ENCODE measurements around the gene NIFK. TPM values are rescaled to one million over a fixed set of nuclear protein-coding genes. Genes with fewer than 3 reads are reported as not detected.

The NIFK gene
- total and polyA plus RNA-seq, 2 donors from 2014 or later = 33.4 to 40.4 TPM

DNA sequence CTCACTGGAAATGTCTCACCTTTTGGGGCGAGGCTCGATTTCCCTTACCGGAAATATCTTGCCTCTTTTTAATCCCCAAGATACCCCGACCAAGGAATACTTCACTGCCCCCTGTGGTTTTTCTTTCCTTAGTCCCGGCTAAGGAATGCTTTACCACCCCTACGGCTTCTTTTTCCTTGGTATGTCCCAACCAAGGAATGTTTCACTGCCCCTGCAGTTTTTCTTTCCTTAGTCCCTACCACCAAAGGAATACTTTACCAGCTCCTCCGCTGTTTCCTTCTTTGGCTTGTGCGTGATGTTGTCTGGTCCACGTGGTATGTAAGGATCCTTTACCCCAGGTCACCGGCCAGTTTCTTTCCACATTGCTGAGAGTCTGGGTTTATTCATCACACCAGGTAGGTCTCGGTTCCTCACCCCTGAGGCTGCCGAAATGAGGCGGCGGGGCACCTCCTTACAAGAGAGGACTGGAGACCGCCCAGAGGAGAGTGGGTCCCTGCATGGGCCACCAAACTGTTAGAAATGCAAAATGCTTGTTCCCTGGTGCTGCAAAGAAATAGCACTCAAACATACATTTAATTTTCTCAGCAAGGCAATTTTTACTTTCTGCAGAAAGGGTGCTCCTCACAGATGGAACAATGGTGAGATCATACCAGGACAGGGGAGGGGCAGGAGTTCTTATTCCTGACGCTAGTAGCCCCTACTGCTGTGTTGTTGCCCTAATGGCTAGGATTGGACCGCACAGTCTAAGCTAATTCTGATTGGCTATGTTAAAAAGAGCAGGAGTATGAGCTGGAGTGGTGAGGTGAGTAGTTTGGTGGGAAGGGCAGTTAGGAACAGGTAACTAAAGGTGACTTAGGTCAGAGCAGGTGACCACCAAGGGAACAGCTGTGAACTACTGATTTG lies 54.0 kb downstream of the NIFK start:
- TF ChIP-seq CTCF (IDR thresholded peaks at IDR 0.05; ENCODE audit: borderline replicate concordance, extremely low read depth, insufficient read depth) = no peak
- Histone ChIP-seq H3K27me3 (ENCODE audit: control insufficient read depth, insufficient read depth, low read length) (no peaks in the 10 kb centered on the region), H3K27ac (ENCODE audit: low read depth in 2 of 2, low read length in 2 of 2) (no peak overlapping the region), H3K4me3 (ENCODE audit: low read length in 3 of 3) (no peak overlapping the region), H3K9ac (ENCODE audit: low read length in 3 of 3) (no peak overlapping the region), H3K9me3 (ENCODE audit: control insufficient read depth in 2 of 3, insufficient read depth in 1 of 3, low read length in 3 of 3) (peaks cover 0 to 22% (median 2%) of the 10 kb centered on the region in 3 donors), H3K36me3 (ENCODE audit: control insufficient read depth in 2 of 3, insufficient read depth in 3 of 3, low read length in 3 of 3) (no peaks in the 10 kb centered on the region), H3K4me1 (ENCODE audit: control insufficient read depth in 2 of 3, insufficient read depth in 2 of 3, low read depth in 1 of 3, low read length in 3 of 3) (no peaks in the 10 kb centered on the region)
- intact Hi-C loops (cut with DNase I) = no loop called here
- FAIRE-seq (no peak), DNase-seq (no peak)

GRCh38 chr2:121677855-121678254 lies 58.8 kb downstream of the NIFK start:
- no peaks in the 10 kb centered on the region for H3K36me3 ChIP-seq (ENCODE audit: control insufficient read depth in 2 of 3, insufficient read depth in 3 of 3, low read length in 3 of 3)
- peaks cover 0 to 18% (median 2%) of the 10 kb centered on the region in 3 donors for H3K9me3 ChIP-seq (ENCODE audit: control insufficient read depth in 2 of 3, insufficient read depth in 1 of 3, low read length in 3 of 3)
- intact Hi-C loops (cut with DNase I) = no loop called here
- TF ChIP-seq CTCF (IDR thresholded peaks at IDR 0.05; ENCODE audit: borderline replicate concordance, extremely low read depth, insufficient read depth) = no peak
- no peak overlapping the region for H3K27ac ChIP-seq (ENCODE audit: low read depth in 2 of 2, low read length in 2 of 2)
- DNase-seq = no peak
- H3K27me3 ChIP-seq (ENCODE audit: control insufficient read depth, insufficient read depth, low read length) = no peaks in the 10 kb centered on the region
- no peaks in the 10 kb centered on the region for H3K4me1 ChIP-seq (ENCODE audit: control insufficient read depth in 2 of 3, insufficient read depth in 2 of 3, low read depth in 1 of 3, low read length in 3 of 3)
- no peak for FAIRE-seq
- H3K9ac ChIP-seq (ENCODE audit: low read length in 3 of 3) = no peak overlapping the region
- no peak overlapping the region for H3K4me3 ChIP-seq (ENCODE audit: low read length in 3 of 3)

Other genes starting within 250 kb of the NIFK start
- 8.2 TPM for gene RNU4ATAC, start 206.0 kb downstream of the NIFK start, total RNA-seq
- not detected for gene RNU4ATAC, start 206.0 kb downstream of the NIFK start, polyA plus RNA-seq (ENCODE audit: insufficient read depth, low read depth, low replicate concordance)
- gene CLASP1, start 87.4 kb downstream of the NIFK start, total RNA-seq = 71.5 TPM
- 6.8 TPM for gene CLASP1, start 87.4 kb downstream of the NIFK start, polyA plus RNA-seq (ENCODE audit: insufficient read depth, low read depth, low replicate concordance)
- gene TSN, start 18.8 kb upstream of the NIFK start, total RNA-seq = 66.1 TPM
- gene TSN, start 18.8 kb upstream of the NIFK start, polyA plus RNA-seq (ENCODE audit: insufficient read depth, low read depth, low replicate concordance) = 37.9 TPM

Data from kidney (tissue), 14 donors.